NCI-H2081 (cell line): ENCODE measurements around the gene OGFOD2.

ENCODE experiments used
- DNase-seq, 2 experiments: peaks; one replicate each; lab custom pipeline; 2025; lab: John Stamatoyannopoulos, UW

OGFOD2 gene

GRCh38 chr12:122951979-122952892 is 22.8 kb upstream of the OGFOD2 start:
- DNase-seq = peak; percentile 63 to 66

GRCh38 chr12:122955156-122955555 is 19.9 kb upstream of the OGFOD2 start:
- DNase-seq = no peak

GRCh38 chr12:122956035-122956434 is 19.0 kb upstream of the OGFOD2 start:
- no peak for DNase-seq

GRCh38 chr12:122958198-122958888 is 16.7 kb upstream of the OGFOD2 start:
- no peak for DNase-seq

GRCh38 chr12:122959566-122960192 is 15.4 kb upstream of the OGFOD2 start:
- DNase-seq = no peak

GRCh38 chr12:122960193-122960569 is 14.9 kb upstream of the OGFOD2 start:
- DNase-seq = no peak

GRCh38 chr12:122961531-122962329 is 13.3 kb upstream of the OGFOD2 start:
- DNase-seq = peak; percentile 9 to 76

GRCh38 chr12:122963941-122964265 is 11.1 kb upstream of the OGFOD2 start:
- DNase-seq = peak; percentile 55 to 73

GRCh38 chr12:122964439-122965257 is 10.4 kb upstream of the OGFOD2 start:
- DNase-seq = no peak

GRCh38 chr12:122965321-122965751 is 9.7 kb upstream of the OGFOD2 start:
- peak in 1 of 2 experiments; percentile 32 for DNase-seq

GRCh38 chr12:122965851-122966742 is 8.9 kb upstream of the OGFOD2 start, which contains the start of gene ABCB9:
Gene ABCB9 (minus strand): TSS chr12:122966463. CDS start chr12:122960235, 6,228 bp downstream.
- peak; percentile 90 to 94 for DNase-seq

- no peak for DNase-seq
Observed at GRCh38 chr12:122966743-122967550, 8.1 kb upstream of the OGFOD2 start.

- no peak for DNase-seq
Observed at GRCh38 chr12:122968104-122968503, 6.9 kb upstream of the OGFOD2 start.

- no peak for DNase-seq
Observed at GRCh38 chr12:122969676-122970075, 5.4 kb upstream of the OGFOD2 start.

- peak; percentile 98 for DNase-seq
Observed at GRCh38 chr12:122974274-122974891, 661 bp upstream of the OGFOD2 start.

- no peak for DNase-seq
Observed at GRCh38 chr12:122975790-122976647, 975 bp downstream of the OGFOD2 start.

- no peak for DNase-seq
Observed at GRCh38 chr12:122976648-122976975, 1.6 kb downstream of the OGFOD2 start.

- DNase-seq = no peak
Observed at GRCh38 chr12:122977153-122977552, 2.1 kb downstream of the OGFOD2 start.
